Renal cortex interstitium (tissue), 11 donors: ENCODE data around the gene KMT2E. TPM values are rescaled to one million over a fixed set of nuclear protein-coding genes. Genes with fewer than 3 reads are reported as not detected.
"Not testable (repeated sequence)": the region's sequence is repeated elsewhere in the genome, so short reads cannot be mapped to it uniquely, and the experiment has no call there.

Experiments used
- DNase-seq, 11 donors: peaks; one replicate each; pipeline ENCODE4 v3.0.0-alpha.2; 2013; ENCODE audit warnings: low read depth in 9 of 11, low spot score in 4 of 11; ENCODE audit errors: extremely low read depth in 1 of 11
- polyA plus RNA-seq, 3 donors: library from polyadenylated mRNA; unstranded; fragments of 120-200 nt; gene quantifications; one replicate each; pipeline ENCODE4 v1.2.1, GENCODE V29; 2013; ENCODE audit not compliant: insufficient read length in 3 of 3

Gene KMT2E
- polyA plus RNA-seq, 3 donors = 68.2 to 79.1 (median 74.6) TPM

GRCh38 chr7:105044449-105045070 lies 30.6 kb downstream of the KMT2E start:
- no peak for DNase-seq

DNA sequence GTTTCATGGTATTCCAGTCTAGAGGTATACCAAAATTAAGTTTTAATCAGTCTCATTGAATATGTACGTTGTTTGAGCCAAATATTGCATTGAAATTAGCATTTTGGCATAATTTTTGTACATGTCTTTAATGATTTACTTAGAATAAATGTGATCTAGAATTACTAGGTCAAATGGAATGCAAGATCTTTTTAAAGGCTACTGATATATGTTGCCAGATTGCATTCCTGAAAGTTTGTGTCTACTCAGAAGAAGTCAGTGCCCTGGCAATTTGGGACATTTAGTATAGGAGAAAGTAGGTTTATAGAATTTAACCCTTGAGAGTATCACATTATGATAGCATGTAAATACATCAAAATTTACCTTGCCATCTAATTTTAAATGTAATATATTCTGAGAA lies 32.4 kb downstream of the KMT2E start:
- no peak for DNase-seq

GRCh38 chr7:105047932-105048331 lies 33.9 kb downstream of the KMT2E start:
- DNase-seq = no peak

DNA sequence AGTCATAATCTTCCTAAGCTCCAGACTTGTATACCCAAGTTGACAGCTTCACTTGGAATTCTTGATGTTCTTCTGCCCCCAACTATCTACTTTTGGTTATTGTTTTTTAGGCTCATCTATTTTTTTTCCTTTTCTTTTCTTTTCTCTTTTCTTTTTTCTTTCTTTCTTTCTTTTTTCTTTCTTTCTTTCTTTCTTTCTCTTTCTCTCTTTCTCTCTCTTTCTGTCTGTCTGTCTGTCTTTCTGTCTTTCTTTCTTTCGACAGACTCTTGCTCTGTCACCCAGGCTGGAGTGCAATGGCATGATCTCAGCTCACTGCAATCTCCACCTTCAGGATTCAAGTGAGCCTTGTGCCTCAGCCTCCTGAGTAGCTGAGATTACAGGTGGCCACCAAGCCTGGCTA lies 36.5 kb downstream of the KMT2E start:
- DNase-seq = no peak

GRCh38 chr7:105050899-105051298 lies 36.9 kb downstream of the KMT2E start:
- DNase-seq = not testable (repeated sequence)

- DNase-seq = no peak
Measured at GRCh38 chr7:105055084-105055483, 41.1 kb downstream of the KMT2E start.

- DNase-seq = no peak
Measured at GRCh38 chr7:105055621-105056020, 41.6 kb downstream of the KMT2E start.

GRCh38 chr7:105057472-105057871 lies 43.5 kb downstream of the KMT2E start:
- no peak for DNase-seq

GRCh38 chr7:105060437-105060836 lies 46.4 kb downstream of the KMT2E start:
- DNase-seq = no peak

GRCh38 chr7:105060923-105061322 lies 46.9 kb downstream of the KMT2E start:
- DNase-seq = no peak

- DNase-seq = no peak
Measured at GRCh38 chr7:105065104-105065503, 51.1 kb downstream of the KMT2E start.

DNA sequence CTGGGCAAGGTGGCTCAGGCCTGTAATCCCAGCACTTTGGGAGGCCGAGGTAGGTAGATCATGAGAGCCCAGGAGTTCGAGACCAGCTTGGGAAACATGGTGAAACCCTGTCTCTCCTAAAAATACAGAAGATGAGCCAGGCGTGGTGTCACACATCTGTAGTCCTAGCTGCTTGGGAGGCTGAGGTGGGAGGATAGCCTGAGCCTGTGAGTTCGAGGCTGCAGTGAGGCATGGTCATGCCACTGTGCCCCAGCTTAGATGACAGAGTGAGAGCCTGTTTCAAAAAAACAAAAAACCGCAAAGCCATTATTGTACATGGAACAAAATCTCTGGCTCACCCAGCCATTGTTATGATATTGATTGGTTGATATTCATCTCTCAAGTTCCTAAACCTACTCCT lies 53.7 kb downstream of the KMT2E start:
- no peak for DNase-seq

DNA sequence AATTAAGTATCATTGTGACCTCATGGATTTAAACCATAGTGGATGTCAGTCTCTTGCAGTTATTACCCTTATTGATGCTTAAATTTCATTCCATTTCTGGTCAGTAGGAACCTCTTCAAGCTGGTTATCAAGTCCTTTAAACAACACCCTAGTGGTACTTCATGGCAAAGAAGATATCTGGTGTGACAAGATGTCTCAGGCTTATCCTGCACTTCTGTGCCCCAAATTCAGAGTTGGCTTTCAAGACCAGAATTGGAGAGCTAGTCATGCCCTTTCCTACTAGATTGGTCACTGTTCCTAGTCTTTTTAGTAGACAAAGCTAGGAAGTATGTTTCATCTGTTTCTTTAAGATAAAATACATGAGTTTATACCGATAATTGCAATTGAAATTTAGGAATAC lies 54.9 kb downstream of the KMT2E start:
- DNase-seq = no peak

DNA sequence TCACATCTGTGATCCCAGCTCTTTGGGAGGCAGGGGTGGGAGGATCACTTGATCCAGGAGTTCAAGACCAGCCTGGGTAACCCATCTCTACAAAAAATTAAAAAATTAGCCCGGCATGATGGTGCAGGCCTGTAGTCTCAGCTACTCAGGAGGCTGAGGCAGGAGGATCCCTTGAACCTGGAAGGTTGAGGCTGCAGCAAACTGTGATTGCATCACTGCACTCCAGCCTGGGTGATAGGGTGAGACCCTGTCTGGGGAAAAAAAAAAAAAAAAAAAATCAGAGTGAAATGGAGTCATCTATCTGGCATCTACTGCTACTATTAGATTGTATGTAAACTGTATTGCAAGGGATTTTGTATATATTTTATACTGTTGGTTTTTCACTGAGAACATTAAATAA lies 59.1 kb downstream of the KMT2E start:
- DNase-seq = no peak

GRCh38 chr7:105079348-105079747 lies 65.3 kb downstream of the KMT2E start:
- DNase-seq = no peak

DNA sequence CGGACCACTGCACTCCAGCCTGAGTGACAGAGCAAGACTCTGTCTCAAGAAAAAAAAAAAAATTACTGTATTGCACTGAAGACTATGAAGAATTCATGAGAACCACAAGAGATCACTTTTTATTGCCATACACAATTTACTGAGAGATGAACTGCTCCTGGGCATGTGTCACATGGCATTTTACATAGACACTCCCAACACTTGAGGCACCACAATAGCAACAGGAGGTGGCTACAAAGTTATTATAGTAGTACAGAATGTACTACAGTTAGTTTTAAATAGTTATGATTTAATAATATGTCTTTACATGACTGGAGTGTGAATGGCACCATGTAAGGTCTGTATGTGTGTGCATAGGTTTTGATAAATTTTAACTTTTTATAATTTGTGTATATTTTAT lies 70.6 kb downstream of the KMT2E start:
- DNase-seq = no peak

DNA sequence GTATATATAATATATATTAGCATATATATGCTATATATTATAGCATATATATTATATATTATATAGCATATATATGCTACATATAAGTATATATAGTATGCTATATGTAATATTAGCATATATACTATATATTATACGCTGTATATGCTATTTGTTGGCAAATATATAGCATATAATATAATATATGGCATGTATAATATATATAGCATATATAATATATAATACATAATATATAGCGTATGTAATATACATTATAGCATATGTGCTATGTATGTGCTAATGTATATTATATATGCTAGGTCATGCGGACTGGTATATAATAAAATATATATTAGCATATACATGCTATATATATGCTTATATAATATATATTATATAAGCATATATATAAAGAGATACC lies 72.8 kb downstream of the KMT2E start:
- no peak for DNase-seq

GRCh38 chr7:105087981-105088380 lies 74.0 kb downstream of the KMT2E start:
- DNase-seq = no peak

DNA sequence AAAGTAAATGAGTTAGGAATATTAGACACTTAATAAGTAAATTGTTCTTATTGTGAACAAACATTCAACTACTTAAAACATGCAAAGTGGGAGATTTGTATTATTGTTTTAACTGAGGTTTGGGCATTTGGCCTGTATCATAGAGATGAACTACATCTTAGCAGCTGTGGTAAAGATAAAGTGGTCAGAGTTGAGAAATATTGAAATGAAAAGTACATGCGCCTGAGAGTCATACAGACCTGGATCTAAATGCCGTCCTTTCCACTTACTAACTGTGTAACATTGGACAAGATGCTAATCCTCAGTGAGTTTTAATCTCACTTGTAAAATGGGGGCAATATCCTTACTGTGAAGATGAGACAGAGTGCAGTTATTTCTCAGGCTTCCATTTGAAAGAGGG lies 74.5 kb downstream of the KMT2E start:
- no peak for DNase-seq

DNA sequence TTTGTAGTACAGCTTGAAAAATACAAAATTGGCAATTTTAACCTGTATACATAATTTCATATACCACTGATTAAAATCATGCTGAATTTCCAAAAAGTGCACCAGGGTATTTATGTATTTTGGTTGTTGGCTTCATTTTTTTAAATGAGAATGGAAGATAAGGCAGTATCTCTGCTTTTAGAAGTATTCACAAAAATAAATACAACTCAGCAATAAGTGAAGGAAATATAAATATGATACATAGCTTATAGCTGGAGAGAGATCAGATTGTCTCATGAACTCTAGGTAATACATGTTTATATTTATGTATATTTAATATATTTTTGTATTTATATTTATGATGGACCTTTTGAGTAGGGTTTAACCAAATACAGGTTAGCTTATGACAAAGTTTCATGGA lies 81.0 kb downstream of the KMT2E start:
- DNase-seq = no peak

DNA sequence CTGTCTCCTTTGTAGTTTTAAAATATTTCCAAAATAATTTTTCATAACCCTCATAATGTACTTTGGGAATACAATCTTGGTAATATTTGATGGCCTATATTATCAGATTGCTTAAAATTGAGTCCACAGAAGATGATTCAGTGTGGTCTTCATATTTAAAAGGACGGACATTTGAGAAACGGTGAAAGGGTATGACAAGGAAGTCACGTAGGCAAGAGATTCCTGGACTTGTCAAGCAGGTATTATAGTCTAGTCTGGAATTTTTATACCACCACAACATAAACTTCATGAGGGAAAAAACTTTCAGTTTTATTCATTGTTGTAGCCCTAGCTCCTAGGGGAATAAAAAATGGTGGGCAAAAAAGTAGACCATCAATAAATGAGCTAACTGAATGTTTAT lies 82.3 kb downstream of the KMT2E start:
- DNase-seq = no peak

DNA sequence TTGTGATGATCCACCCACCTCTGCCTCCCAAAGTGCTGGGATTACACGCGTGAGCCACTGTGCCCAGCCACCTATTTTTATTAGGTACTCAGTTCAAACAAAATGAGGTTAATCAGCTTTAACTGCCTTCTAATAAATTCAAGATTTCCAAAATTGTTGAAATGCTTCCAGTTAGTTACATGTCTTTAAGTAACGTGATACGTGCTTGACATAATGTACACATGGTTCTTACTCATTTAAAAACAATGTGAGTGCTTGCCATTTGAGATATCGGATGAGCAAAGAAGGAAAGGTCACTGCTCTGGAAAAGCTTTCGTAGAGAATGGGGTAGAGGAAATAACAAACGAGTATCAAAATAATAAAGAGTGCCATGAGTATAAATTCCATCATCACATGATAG lies 83.6 kb downstream of the KMT2E start:
- DNase-seq = no peak
